Hepatocyte (in vitro differentiated cells): ENCODE measurements around the gene ITK. TPM values are rescaled to one million over a fixed set of nuclear protein-coding genes. Genes with fewer than 3 reads are reported as not detected.

ENCODE experiments used
- DNase-seq: peaks from one replicate; pipeline ENCODE4 v3.0.0-alpha.2; 2016; ENCODE audit warnings: low spot score
- H2AFZ ChIP-seq: fragments of 200-600 bp; sonication (generic); 2 replicates; pipeline ENCODE4 v1.6.0; 2016; ENCODE audit warnings: antibody characterized with exemption, mild to moderate bottlenecking
- H3K27ac ChIP-seq: fragments of 200-600 bp; sonication (generic); 2 replicates; pipeline ENCODE4 v1.5.1; 2016; ENCODE audit warnings: mild to moderate bottlenecking
- H3K27me3 ChIP-seq: fragments of 200-600 bp; sonication (generic); 2 replicates; pipeline ENCODE4 v1.6.1; 2016
- H3K36me3 ChIP-seq: fragments of 200-600 bp; sonication (generic); replicated peaks from 2 replicates; pipeline ENCODE4 v1.5.1; 2016; ENCODE audit warnings: low read depth; ENCODE audit not compliant: insufficient read depth
- H3K4me1 ChIP-seq: fragments of 200-600 bp; sonication (generic); 2 replicates; pipeline ENCODE4 v1.5.1; 2016; ENCODE audit warnings: mild to moderate bottlenecking, moderate library complexity; ENCODE audit not compliant: insufficient read depth
- H3K4me2 ChIP-seq: fragments of 200-600 bp; sonication (generic); 2 replicates; pipeline ENCODE4 v1.6.0; 2016
- H3K4me3 ChIP-seq: fragments of 200-600 bp; sonication (generic); 2 replicates; pipeline ENCODE4 v1.5.1; 2016; ENCODE audit warnings: mild to moderate bottlenecking
- H3K79me2 ChIP-seq: fragments of 200-600 bp; sonication (generic); 2 replicates; pipeline ENCODE4 v1.6.0; 2017; ENCODE audit warnings: mild to moderate bottlenecking
- H3K9me2 ChIP-seq: fragments of 200-600 bp; sonication (generic); replicated peaks from 2 replicates; pipeline ENCODE4 v1.6.0; 2017; ENCODE audit warnings: mild to moderate bottlenecking; ENCODE audit not compliant: insufficient read depth
- H3K9me3 ChIP-seq: fragments of 200-600 bp; sonication (generic); 2 replicates; pipeline ENCODE4 v1.5.1; 2016; ENCODE audit warnings: low read depth, mild to moderate bottlenecking
- H4K20me1 ChIP-seq: fragments of 200-600 bp; sonication (generic); 2 replicates; pipeline ENCODE4 v1.6.0; 2016; ENCODE audit warnings: mild to moderate bottlenecking; ENCODE audit not compliant: insufficient read depth, poor library complexity, severe bottlenecking
- CTCF ChIP-seq: fragments of 200-600 bp; sonication (generic); IDR thresholded peaks from 2 replicates; pipeline ENCODE4 v1.5.1; 2016; ENCODE audit warnings: antibody characterized with exemption, mild to moderate bottlenecking; ENCODE audit not compliant: poor library complexity
- EZH2 ChIP-seq: fragments of 200-600 bp; sonication (generic); IDR thresholded peaks from 2 replicates; pipeline ENCODE4 v1.6.1; 2016; ENCODE audit warnings: antibody characterized with exemption, mild to moderate bottlenecking, borderline replicate concordance
- EZH2phosphoT487 ChIP-seq: fragments of 200-600 bp; sonication (generic); IDR thresholded peaks from one replicate; pipeline ENCODE4 v1.6.1; 2018; ENCODE audit warnings: antibody characterized with exemption, mild to moderate bottlenecking, low read depth, moderate library complexity; ENCODE audit not compliant: unreplicated experiment, severe bottlenecking
- WGBS: methylation state at CpG from one replicate; pipeline ENCODE4 v1.1.6; 2016; ENCODE audit warnings: low lambda C conversion rate; ENCODE audit errors: missing lambda C conversion rate; 5-methylcytosine and 5-hydroxymethylcytosine counted together
- polyA plus RNA-seq: library from polyadenylated mRNA; unstranded; fragments of >200 nt; fragmentation: Nextera tagmentation; extraction: Ambion mirVana; gene quantifications from 2 replicates; pipeline ENCODE4 v1.2.1, GENCODE V29; 2016
- total RNA-seq: library from RNA; depleted of rRNA; stranded (reverse); fragments of >200 nt; gene quantifications from 2 replicates; pipeline ENCODE4 v1.2.3, GENCODE V29; 2014

The ITK gene
- total and polyA plus RNA-seq, 2 experiments from 2014 or later, result 0.18 to 0.20 TPM

- 98% methylated on average over 6 of the region's 6 CpGs for WGBS
- Histone ChIP-seq H3K27ac (no peak overlapping the region), H3K4me1 (no peaks in the 10 kb centered on the region), H3K9me2 (no peaks in the 10 kb centered on the region), H3K27me3 (no peaks in the 10 kb centered on the region), H3K4me2 (no peak overlapping the region), H3K4me3 (no peak overlapping the region), H3K36me3 (no peaks in the 10 kb centered on the region), H3K79me2 (peaks cover 28% of the 10 kb centered on the region), H2AFZ (no peak overlapping the region), H4K20me1 (no peaks in the 10 kb centered on the region), H3K9me3 (no peaks in the 10 kb centered on the region)
- no peak for TF ChIP-seq EZH2
- TF ChIP-seq EZH2phosphoT487, result no peak
- no peak for TF ChIP-seq CTCF
- no peak for DNase-seq
Observed at GRCh38 chr5:157137691-157138090, 42.9 kb upstream of the ITK start.

GRCh38 chr5:157142317-157143126 is 38.1 kb upstream of the ITK start, which contains the start of gene MED7:
Gene MED7 (minus strand): TSS chr5:157142865. CDS start chr5:157139431, 3,434 bp downstream.
- Histone ChIP-seq H3K4me2 (peak within 1 kb of the TSS; percentile 88), H4K20me1 (no peaks in the 10 kb centered on the region), H2AFZ (peak within 1 kb of the TSS; percentile 86), H3K9me2 (no peaks in the 10 kb centered on the region), H3K4me3 (peak within 1 kb of the TSS; percentile 63), H3K79me2 (peaks cover 24% of the 10 kb centered on the region), H3K27ac (peak within 1 kb of the TSS; percentile 88), H3K9me3 (no peaks in the 10 kb centered on the region), H3K4me1 (no peaks in the 10 kb centered on the region), H3K27me3 (no peaks in the 10 kb centered on the region), H3K36me3 (no peaks in the 10 kb centered on the region)
- 1% methylated on average over 47 of the region's 48 CpGs for WGBS
- TF ChIP-seq CTCF (no peak), EZH2 (no peak), EZH2phosphoT487 (no peak)
- DNase-seq, result peak; percentile 97

GRCh38 chr5:157143127-157143971 is 37.3 kb upstream of the ITK start:
- Histone ChIP-seq H3K79me2 (peaks cover 24% of the 10 kb centered on the region), H3K4me3 (peak overlapping the region; percentile 43), H3K27ac (peak overlapping the region; percentile 80), H3K27me3 (no peaks in the 10 kb centered on the region), H3K9me2 (no peaks in the 10 kb centered on the region), H3K4me1 (no peaks in the 10 kb centered on the region), H3K9me3 (no peaks in the 10 kb centered on the region), H4K20me1 (no peaks in the 10 kb centered on the region), H2AFZ (peak overlapping the region; percentile 86), H3K4me2 (peak overlapping the region; percentile 71), H3K36me3 (no peaks in the 10 kb centered on the region)
- WGBS, result 42% methylated on average over 33 of the region's 33 CpGs
- DNase-seq, result no peak
- TF ChIP-seq CTCF (peak; percentile 7), EZH2 (no peak)
